IPS-NIHi11 (cell line): ENCODE results near the gene OR1L1.

Experiments
- DNase-seq: peaks from one replicate; pipeline ENCODE4 v3.0.0; 2012; ENCODE audit warnings: mixed read lengths, low spot score

Gene OR1L1, protein sequence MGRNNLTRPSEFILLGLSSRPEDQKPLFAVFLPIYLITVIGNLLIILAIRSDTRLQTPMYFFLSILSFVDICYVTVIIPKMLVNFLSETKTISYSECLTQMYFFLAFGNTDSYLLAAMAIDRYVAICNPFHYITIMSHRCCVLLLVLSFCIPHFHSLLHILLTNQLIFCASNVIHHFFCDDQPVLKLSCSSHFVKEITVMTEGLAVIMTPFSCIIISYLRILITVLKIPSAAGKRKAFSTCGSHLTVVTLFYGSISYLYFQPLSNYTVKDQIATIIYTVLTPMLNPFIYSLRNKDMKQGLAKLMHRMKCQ

DNA sequence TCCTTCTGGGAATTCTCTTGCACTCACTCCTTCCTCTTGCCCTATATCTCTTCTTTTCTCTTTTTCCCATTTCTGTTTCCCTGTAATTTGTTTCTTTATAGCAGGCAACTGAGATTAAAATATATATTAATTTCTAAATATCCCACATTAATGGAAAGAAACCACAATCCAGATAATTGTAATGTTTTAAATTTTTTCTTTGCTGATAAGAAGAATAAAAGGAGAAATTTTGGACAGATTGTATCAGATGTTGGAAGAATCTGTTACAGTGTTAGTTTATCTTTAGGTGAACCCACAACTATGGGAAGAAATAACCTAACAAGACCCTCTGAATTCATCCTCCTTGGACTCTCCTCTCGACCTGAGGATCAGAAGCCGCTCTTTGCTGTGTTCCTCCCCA is at the start of gene OR1L1:
Gene OR1L1, plus strand, starts transcription at position 301 of the 400 bp plus-strand sequence. Its CDS starts 0 bp downstream, at position 301.
- no peak for DNase-seq

DNA sequence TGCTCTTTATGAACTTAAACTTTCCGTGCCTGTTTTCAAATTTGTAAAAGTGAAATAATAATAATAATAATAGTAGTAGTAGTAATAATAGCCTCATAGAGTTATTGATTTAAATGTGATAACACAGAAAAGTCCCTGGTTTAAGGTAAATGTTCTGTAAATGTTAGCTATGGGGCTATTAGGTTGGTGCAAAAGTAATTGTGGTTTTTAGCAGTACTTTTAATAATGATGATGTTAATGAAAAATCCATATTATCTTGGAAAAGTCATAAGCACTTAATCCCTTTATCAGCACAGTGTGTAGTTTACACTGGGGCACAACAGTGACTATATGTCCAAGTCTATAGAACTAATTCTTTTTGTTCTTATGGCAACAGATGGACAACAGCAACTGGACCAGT is 47.2 kb upstream of the OR1L1 start, which contains the start of gene OR1Q1:
Gene OR1Q1, plus strand, starts transcription at position 377 of the 400 bp plus-strand sequence. Its CDS starts 0 bp downstream, at position 377.
- DNase-seq = no peak

DNA sequence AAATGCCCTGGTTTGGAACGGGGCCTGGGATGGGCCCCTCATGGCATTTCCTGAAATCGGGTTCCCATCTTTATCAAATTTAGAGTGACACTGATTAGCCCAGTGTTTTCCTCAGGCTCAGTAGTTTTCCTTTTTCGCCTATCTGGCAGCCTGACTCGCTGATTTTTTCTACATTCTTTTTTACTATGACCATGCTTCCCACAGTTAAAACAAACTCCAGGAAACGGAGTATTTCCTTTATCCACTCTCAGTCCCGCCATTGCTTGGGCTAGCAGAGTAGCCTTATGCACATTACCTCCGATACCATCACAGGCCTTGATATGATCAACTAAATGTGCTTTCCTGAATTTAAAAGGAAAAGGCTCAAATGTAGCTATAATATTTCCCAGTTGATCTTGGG is 41.5 kb upstream of the OR1L1 start:
- DNase-seq = no peak

DNA sequence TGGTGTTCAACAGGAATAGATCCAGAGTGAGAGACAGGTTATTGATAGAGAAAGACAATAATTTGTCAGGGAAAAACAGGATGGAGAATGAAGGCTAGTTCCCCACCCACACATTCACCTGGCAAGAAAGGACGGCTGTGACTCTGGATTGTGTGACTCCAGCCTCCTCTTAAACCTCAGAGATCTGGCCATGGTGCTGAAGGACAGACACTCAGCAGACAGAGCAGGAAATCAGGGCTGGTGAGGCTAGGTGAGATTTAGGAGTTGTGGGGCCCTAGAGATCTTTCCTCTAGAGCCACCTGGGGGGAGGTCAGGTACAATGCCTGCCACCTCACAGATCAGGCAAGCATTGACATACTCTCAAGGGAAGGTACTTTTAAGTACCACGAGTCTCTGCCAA is 19.3 kb upstream of the OR1L1 start:
- DNase-seq = peak; percentile 23

DNA sequence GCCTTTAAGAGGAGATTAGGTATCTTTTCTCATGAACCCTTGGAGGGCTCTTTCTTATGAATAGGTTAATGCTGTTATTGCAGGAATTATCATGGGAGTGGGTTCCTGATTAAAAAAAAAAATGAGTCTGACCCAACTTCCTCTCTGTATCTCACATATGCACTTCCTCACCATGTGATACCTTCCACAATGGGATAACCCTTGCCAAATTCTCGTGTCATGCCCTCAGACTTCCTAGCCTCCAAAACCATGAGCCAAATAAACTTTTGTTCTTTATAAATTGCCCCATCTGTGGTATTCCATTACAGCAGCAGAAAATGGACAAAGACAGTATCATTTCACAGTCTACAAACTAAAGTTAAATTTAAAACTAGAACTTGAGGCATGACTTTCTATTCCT is 5.1 kb upstream of the OR1L1 start:
- DNase-seq = no peak

DNA sequence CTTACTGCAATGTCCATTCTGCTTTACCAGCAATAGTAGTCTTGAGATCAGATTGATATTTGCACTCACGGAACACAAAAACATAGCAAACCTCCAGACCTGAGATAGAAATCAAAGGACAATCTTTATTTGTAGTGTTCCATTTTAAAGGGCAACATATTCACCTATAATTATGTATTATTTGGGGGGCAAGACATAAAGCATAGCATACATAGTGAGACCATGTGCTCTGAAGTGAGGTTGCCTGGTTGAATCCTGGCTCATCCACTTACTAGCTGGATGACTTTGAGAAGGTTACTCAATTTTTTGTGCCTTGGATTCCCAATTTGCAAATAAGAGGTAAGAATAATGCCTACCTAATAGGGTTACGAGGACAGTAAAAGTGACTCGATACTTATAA is 4.0 kb upstream of the OR1L1 start, which contains the start of gene OR1B1:
Gene OR1B1, minus strand, starts transcription at position 101 of the 400 bp plus-strand sequence.
- no peak for DNase-seq

DNA sequence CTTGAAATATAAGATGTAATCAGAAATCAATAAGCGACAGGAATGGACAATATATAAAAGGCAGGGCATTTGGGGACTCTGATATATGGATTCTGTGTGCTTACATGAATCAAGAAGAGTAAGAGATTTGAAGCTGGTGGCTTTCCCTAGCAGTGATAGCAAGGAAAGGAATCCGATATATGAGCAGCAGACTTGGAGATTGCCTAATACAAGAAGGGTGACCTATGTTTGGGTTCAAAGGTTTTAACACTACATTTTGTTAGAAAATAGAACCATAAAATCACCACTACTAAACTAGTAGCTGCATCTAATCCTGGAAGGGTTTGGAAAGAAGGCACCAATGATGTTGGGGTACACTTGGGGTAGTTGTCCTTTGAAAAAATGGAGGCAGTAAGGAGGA is 11.0 kb downstream of the OR1L1 start:
- no peak for DNase-seq

DNA sequence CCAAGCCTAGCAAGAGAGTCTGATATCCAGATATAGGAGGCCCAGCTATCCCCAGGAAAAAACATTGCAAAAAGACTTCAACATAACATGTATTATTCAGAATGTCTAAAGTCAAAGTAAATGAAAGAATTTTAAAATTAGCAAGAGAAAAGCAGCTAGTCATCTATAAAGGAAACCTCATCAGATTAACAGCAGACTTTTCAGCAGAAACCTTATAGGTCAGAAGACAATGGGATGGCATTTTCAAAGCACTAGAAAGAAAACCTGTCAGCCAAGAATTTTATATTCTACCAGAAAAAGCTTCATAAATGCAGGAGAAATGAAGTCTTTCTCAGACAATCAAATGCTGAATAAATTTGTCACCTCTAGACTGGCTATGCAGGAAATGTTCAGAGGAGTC is 23.3 kb downstream of the OR1L1 start:
- DNase-seq = no peak

DNA sequence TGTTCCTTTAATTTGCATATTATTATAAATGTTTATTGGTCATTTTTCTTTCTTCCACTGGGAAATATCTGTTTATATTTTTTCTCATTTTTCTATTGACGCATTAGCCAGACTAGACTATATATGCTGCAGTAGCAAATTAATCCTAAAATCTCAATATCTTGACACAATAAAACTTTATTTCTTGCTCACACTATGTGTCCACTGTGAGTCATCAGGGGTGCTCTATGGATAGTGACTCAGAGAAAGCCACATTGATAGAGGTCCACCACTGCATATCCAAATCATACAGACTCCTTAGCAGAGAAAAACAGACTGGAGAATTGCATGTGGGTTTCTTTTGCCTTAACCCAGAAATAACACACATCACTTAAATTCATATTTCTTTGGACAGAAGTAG is 34.2 kb downstream of the OR1L1 start:
- no peak for DNase-seq
